Measurements from ENCODE around the gene COPS3. TPM values are rescaled to one million over a fixed set of nuclear protein-coding genes. Genes with fewer than 3 reads are reported as not detected.

Gene COPS3
- total RNA-seq, 1 experiment from 2014 or later, result 73.6 TPM

GRCh38 chr17:17226451-17227265 lies 54.4 kb downstream of the COPS3 start:
- in situ Hi-C loops (cut with HindIII; ENCODE audit: low pct_unique_long_range_greater_than_20kb, low sequenced_read_pairs), result no loop called here
- BruUV-seq (replicated peaks), result no TSS peak
- TF ChIP-seq POLR2AphosphoS5 (IDR thresholded peaks at IDR 0.05; ENCODE audit: low read depth, low read length) (no peak), TCF7L2 (IDR thresholded peaks at IDR 0.05; ENCODE audit: low read depth, low read length) (no peak), REST (IDR thresholded peaks at IDR 0.05; ENCODE audit: insufficient read depth in 1 of 2, low read depth in 2 of 2, low read length in 1 of 2) (no peak), CTCF (IDR thresholded peaks at IDR 0.05) (no peak), SIN3A (IDR thresholded peaks at IDR 0.05; ENCODE audit: borderline replicate concordance, insufficient read depth, low read depth, low read length) (no peak)
- CTCF ChIA-PET, result no interaction called here
- no peak for ATAC-seq
- no peak overlapping the region for H3K4me3 ChIP-seq (ENCODE audit: low read depth in 2 of 2, low read length in 2 of 2)
- H3K36me3 ChIP-seq (ENCODE audit: control insufficient read depth, insufficient read depth, low read length), result peaks cover 12% of the 10 kb centered on the region
- no peaks in the 10 kb centered on the region for H3K4me1 ChIP-seq (ENCODE audit: control insufficient read depth, insufficient read depth, low read length)
- no peak for DNase-seq (ENCODE audit: low read depth, low spot score)
- no peaks in the 10 kb centered on the region for H3K27me3 ChIP-seq (ENCODE audit: control insufficient read depth, insufficient read depth, low read length)
- POLR2A ChIA-PET, result no interaction called here
- no peak overlapping the region for H3K27ac ChIP-seq (ENCODE audit: low read length)
- H3K9me3 ChIP-seq (ENCODE audit: control insufficient read depth, insufficient read depth, low read depth, low read length), result no peaks in the 10 kb centered on the region
- intact Hi-C loops (cut with micrococcal nuclease; ENCODE audit: unreplicated experiment), result no loop called here

GRCh38 chr17:17225901-17226300 lies 55.1 kb downstream of the COPS3 start:
- Histone ChIP-seq H3K27me3 (ENCODE audit: control insufficient read depth, insufficient read depth, low read length) (no peaks in the 10 kb centered on the region), H3K9me3 (ENCODE audit: control insufficient read depth, insufficient read depth, low read depth, low read length) (no peaks in the 10 kb centered on the region), H3K36me3 (ENCODE audit: control insufficient read depth, insufficient read depth, low read length) (peaks cover 12% of the 10 kb centered on the region), H3K27ac (ENCODE audit: low read length) (no peak overlapping the region), H3K4me3 (ENCODE audit: low read depth in 2 of 2, low read length in 2 of 2) (no peak overlapping the region), H3K4me1 (ENCODE audit: control insufficient read depth, insufficient read depth, low read length) (no peaks in the 10 kb centered on the region)
- no peak for ATAC-seq
- ChIA-PET CTCF (no interaction called here), POLR2A (no interaction called here)
- no peak for DNase-seq (ENCODE audit: low read depth, low spot score)
- in situ Hi-C loops (cut with HindIII; ENCODE audit: low pct_unique_long_range_greater_than_20kb, low sequenced_read_pairs), result no loop called here
- BruUV-seq (replicated peaks), result no TSS peak
- intact Hi-C loops (cut with micrococcal nuclease; ENCODE audit: unreplicated experiment), result no loop called here
- TF ChIP-seq TCF7L2 (IDR thresholded peaks at IDR 0.05; ENCODE audit: low read depth, low read length) (no peak), SIN3A (IDR thresholded peaks at IDR 0.05; ENCODE audit: borderline replicate concordance, insufficient read depth, low read depth, low read length) (no peak), POLR2AphosphoS5 (IDR thresholded peaks at IDR 0.05; ENCODE audit: low read depth, low read length) (no peak), REST (IDR thresholded peaks at IDR 0.05; ENCODE audit: insufficient read depth in 1 of 2, low read depth in 2 of 2, low read length in 1 of 2) (no peak), CTCF (IDR thresholded peaks at IDR 0.05) (no peak)

Data from Panc1 (cell line).